Nephron (organoid): Measurements from ENCODE around the gene FAM53C.

Source experiments
- H3K27ac Mint-ChIP-seq, 3 experiments: 2 replicates each; pipeline ENCODE4 v1.8.0; 2020; ENCODE audit warnings: mixed read lengths in 3 of 3, mild to moderate bottlenecking in 2 of 3, moderate library complexity in 1 of 3
- H3K27me3 Mint-ChIP-seq: 2 replicates; pipeline ENCODE4 v1.8.0; 2021; ENCODE audit warnings: low read depth, mild to moderate bottlenecking, moderate library complexity, mixed read lengths
- H3K36me3 Mint-ChIP-seq: 2 replicates; pipeline ENCODE4 v1.8.0; 2020; ENCODE audit warnings: low read depth, mixed read lengths
- H3K4me1 Mint-ChIP-seq: 2 replicates; pipeline ENCODE4 v1.8.0; 2020; ENCODE audit warnings: mixed read lengths
- H3K4me3 Mint-ChIP-seq, 3 experiments: 2 replicates each; pipeline ENCODE4 v1.8.0; 2020; ENCODE audit warnings: mild to moderate bottlenecking in 3 of 3, mixed read lengths in 3 of 3, moderate library complexity in 2 of 3
- H3K9me3 Mint-ChIP-seq: 2 replicates; pipeline ENCODE4 v1.8.0; 2020; ENCODE audit warnings: mixed read lengths
- CTCF ChIP-seq, 3 experiments: fragments of 200-600 bp; sonication (generic); IDR thresholded peaks; one replicate each; pipeline ENCODE4 v1.5.0; 2021; ENCODE audit warnings: antibody characterized with exemption in 3 of 3; ENCODE audit not compliant: unreplicated experiment in 3 of 3

FAM53C gene

DNA sequence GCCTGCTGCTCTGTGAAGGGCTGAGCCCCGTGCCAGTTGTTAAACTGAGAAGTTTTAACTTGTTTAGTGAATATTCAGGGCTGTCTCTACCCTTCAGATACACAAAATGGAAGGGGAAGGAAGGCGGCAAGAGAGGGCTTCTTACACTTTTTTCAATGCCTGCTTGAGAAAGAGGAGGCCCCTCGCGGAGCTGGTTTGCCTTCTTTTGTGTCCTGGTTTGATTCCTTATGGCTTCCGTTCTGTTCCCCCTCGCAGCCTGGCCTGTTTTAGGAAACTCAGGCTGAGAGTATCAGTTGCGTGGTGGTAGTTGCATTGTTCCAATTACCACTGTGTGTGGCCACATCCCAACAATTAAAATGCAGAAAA, 1.0 kb downstream of the FAM53C start:
- Mint-ChIP-seq H3K27ac (peak overlapping the region; percentile 96 to 100 (median 99)), H3K4me3 (peak overlapping the region; percentile 89 to 95 (median 92)), H3K4me1 (peaks cover 34% of the 10 kb centered on the region), H3K36me3 (peaks cover 28% of the 10 kb centered on the region), H3K27me3 (no peaks in the 10 kb centered on the region), H3K9me3 (no peaks in the 10 kb centered on the region)
- no peak for TF ChIP-seq CTCF (IDR thresholded peaks at IDR 0.05; ENCODE audit: unreplicated experiment in 3 of 3)

DNA sequence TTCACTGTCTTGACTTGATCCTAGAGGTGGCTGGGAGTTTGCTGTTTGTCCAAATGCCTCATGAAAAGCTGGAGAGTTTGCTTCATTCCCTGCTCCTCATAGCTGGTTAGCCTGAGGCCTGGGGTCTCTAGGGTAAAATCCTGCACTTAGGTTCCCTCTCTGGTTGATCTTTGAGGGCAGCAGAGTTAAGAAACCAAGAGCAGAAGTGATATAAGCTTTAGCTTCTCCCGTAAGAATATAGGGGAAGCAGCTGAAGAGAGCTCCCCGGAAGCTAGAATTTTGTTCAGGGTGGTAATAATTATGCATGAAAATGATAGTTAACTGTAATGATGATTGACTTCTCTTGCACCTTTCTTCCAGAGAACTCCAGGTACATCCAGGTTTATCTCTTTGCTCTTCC, 1.4 kb downstream of the FAM53C start:
- no peak for TF ChIP-seq CTCF (IDR thresholded peaks at IDR 0.05; ENCODE audit: unreplicated experiment in 3 of 3)
- H3K4me3 Mint-ChIP-seq = peak overlapping the region; percentile 89 to 95 (median 92)
- H3K27ac Mint-ChIP-seq = peak overlapping the region; percentile 96 to 100 (median 99)
- no peaks in the 10 kb centered on the region for H3K9me3 Mint-ChIP-seq
- peaks cover 34% of the 10 kb centered on the region for H3K4me1 Mint-ChIP-seq
- H3K36me3 Mint-ChIP-seq = peaks cover 32% of the 10 kb centered on the region
- H3K27me3 Mint-ChIP-seq = no peaks in the 10 kb centered on the region

GRCh38 chr5:138340008-138340407, 1.9 kb downstream of the FAM53C start:
- Mint-ChIP-seq H3K36me3 (peaks cover 37% of the 10 kb centered on the region), H3K9me3 (no peaks in the 10 kb centered on the region), H3K4me1 (peaks cover 34% of the 10 kb centered on the region), H3K27ac (peak overlapping the region; percentile 43 to 100 (median 99)), H3K27me3 (no peaks in the 10 kb centered on the region), H3K4me3 (peak overlapping the region; percentile 89 to 95 (median 92))
- TF ChIP-seq CTCF (IDR thresholded peaks at IDR 0.05; ENCODE audit: unreplicated experiment in 3 of 3) = no peak

DNA sequence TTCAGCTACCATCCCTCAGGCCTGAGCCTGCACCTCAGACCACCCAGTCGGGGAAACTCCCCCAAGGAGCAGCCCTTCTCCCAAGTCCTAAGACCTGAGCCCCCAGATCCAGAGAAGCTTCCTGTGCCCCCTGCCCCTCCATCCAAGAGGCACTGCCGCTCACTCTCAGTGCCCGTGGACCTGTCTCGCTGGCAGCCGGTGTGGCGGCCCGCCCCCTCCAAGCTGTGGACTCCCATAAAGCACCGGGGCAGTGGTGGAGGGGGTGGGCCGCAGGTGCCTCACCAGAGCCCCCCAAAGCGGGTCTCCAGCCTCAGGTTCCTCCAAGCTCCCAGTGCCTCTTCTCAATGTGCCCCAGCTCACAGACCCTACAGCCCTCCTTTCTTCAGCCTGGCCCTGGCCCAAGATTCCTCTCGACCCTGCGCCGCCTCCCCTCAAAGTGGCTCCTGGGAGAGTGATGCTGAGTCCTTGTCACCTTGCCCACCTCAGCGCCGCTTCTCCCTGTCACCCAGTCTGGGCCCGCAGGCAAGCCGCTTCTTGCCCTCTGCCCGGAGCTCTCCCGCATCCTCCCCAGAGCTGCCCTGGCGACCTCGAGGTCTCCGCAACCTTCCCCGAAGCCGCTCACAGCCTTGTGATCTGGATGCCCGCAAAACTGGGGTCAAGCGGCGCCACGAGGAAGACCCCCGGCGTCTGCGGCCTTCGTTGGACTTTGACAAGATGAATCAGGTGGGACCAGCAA, 7.0 kb downstream of the FAM53C start:
- Mint-ChIP-seq H3K9me3 (no peaks in the 10 kb centered on the region), H3K4me3 (no peak overlapping the region), H3K4me1 (peaks cover 18% of the 10 kb centered on the region), H3K27ac (no peak overlapping the region), H3K27me3 (no peaks in the 10 kb centered on the region), H3K36me3 (peaks cover 78% of the 10 kb centered on the region)
- no peak for TF ChIP-seq CTCF (IDR thresholded peaks at IDR 0.05; ENCODE audit: unreplicated experiment in 3 of 3)

DNA sequence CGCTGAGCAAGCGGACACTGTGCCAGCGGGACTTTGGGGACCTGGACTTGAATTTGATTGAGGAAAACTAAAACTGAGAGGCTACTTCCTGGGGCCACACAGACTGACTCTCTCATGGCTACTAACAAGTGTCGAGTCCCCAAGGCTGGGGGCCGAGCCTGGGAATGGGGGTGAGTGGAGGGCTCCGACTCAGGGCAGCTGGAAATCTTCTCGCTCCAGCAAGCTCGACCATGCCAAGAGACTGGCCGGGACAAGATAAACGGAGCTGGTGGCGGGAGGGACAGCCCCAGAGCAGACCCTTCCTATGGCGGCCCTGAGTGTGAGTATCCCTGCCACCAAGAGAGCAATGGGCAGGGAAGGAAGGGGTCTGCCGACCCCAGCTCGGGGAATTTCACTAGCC, 8.8 kb downstream of the FAM53C start:
- Mint-ChIP-seq H3K4me3 (no peak overlapping the region), H3K27me3 (no peaks in the 10 kb centered on the region), H3K27ac (no peak overlapping the region), H3K36me3 (peaks cover 78% of the 10 kb centered on the region), H3K4me1 (no peaks in the 10 kb centered on the region), H3K9me3 (peaks cover 3% of the 10 kb centered on the region)
- no peak for TF ChIP-seq CTCF (IDR thresholded peaks at IDR 0.05; ENCODE audit: unreplicated experiment in 3 of 3)
